Smooth muscle cell of the umbilical artery (primary cell): Measurements from ENCODE around the gene UBE2J1. TPM values are rescaled to one million over a fixed set of nuclear protein-coding genes. Genes with fewer than 3 reads are reported as not detected.

ENCODE experiments used
- total RNA-seq: library from RNA; depleted of rRNA; stranded (reverse); fragments of >200 nt; gene quantifications from 2 replicates; pipeline ENCODE4 v1.2.3, GENCODE V29; 2014

Gene UBE2J1, protein sequence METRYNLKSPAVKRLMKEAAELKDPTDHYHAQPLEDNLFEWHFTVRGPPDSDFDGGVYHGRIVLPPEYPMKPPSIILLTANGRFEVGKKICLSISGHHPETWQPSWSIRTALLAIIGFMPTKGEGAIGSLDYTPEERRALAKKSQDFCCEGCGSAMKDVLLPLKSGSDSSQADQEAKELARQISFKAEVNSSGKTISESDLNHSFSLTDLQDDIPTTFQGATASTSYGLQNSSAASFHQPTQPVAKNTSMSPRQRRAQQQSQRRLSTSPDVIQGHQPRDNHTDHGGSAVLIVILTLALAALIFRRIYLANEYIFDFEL
- 35.9 and 41.0 TPM in 2 replicates for total RNA-seq

DNA sequence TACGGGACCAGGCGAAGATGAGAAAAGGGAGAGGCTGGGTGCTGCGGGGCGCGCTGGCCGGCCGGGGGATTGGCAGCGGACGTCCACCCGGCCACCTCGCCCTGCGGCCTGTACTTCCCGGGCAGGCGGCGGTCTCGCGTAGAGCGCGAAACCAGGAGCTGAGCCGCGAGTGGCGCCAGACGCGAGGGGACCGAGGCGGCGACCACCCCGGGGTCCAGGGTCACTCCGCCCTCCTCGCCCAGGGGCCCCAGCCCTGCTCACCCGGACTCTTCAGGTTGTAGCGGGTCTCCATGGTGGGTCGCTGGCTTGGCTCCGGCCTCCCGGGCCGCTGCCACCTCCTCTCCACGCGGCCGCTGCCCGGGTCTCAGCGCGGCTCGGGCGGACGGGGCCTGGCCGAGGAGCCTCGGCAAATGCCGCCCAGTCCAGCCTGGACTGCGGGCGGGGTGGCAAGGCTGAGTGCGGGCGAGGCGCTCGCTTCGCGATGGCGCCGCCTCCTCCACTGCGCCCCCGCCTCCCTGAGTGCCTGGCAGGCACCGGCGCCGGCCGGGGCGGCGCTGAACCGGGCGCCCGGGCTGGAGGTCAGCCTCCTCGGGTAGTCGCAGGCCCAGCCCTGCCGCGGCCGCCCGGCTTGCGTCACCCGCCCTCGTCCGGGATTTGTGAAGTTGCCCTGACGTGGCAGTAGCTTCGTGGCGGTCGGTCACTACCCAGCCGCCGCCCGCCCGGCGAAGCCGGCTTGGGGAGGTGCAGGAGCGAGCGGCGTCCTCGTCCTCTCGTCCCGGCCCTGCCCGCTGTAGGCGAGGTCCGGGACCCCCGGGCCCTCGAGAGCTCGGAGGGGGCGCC is at the start of gene UBE2J1:
UBE2J1 (minus strand) TSS at position 445 of the 840 bp plus-strand sequence; CDS start at position 292, 153 bp downstream.

DNA sequence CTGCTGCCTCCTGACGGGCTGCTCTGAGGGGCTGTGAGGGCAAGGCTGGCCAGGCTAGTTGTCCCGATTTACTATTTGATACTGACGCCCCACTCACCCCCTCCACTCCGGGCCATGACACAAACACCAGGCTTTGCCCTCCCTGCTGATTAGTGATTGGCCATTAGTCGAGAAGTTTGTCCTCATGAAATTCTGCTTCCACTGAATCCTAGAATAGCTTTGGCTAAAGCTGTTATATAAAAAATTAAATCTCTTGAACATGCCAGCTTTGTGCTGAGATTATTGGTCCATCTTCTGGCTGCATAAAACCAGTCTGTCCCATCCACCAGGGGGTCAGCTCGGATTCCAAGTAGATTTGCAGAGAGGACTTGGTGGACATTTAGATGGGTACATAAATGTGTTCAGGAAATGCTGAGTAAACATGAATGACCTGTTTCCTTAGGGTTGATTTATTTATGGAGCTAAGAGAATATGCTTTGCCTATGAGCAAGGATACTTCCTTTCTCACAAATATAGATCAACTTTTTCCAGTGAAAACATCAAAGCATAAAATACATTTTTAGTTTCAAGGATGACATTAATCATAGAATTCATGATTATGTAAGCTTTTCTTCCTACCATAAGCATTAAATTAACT is 37.2 kb downstream of the UBE2J1 start, which contains the start of gene GABRR2:
GABRR2 (minus strand) TSS at position 51 of the 637 bp plus-strand sequence. CDS start 134 bp downstream, outside the sequence.

Other genes with a start within 250 kb of the UBE2J1 start
- gene SRSF12, start 234.7 kb downstream of the UBE2J1 start, total RNA-seq = under 0.01 and 0.14 TPM in 2 replicates
- 2.1 and 3.8 TPM in 2 replicates for gene PM20D2, start 206.7 kb downstream of the UBE2J1 start, total RNA-seq
- gene GABRR1, start 135.4 kb downstream of the UBE2J1 start, total RNA-seq = not detected in 2 replicates
- gene GABRR2, start 37.4 kb downstream of the UBE2J1 start, total RNA-seq = under 0.01 and 0.18 TPM in 2 replicates
- gene RRAGD, start 59.6 kb upstream of the UBE2J1 start, total RNA-seq = 0.37 and 0.59 TPM in 2 replicates
- 2.1 and 3.9 TPM in 2 replicates for gene ANKRD6, start 80.4 kb upstream of the UBE2J1 start, total RNA-seq